Keratinocyte (primary cell): ENCODE data around the gene COIL. TPM values are rescaled to one million over a fixed set of nuclear protein-coding genes. Genes with fewer than 3 reads are reported as not detected.

Experiments used
- DNase-seq: peaks from one replicate; pipeline ENCODE4 v3.0.0-alpha.2; 2011; ENCODE audit warnings: low read depth, missing footprints, low spot score
- FAIRE-seq: peaks from 2 replicates; lab custom pipeline; 2011; peaks lifted over from hg19 to GRCh38; lab: Jason Lieb, UNC
- H2AFZ ChIP-seq: 2 replicates; pipeline ENCODE4 v1.6.0; 2012; ENCODE audit warnings: low read length, control low read depth, inconsistent platforms; ENCODE audit not compliant: control insufficient read depth
- H3K27ac ChIP-seq: 2 replicates; pipeline ENCODE4 v1.5.1; 2011; ENCODE audit warnings: low read length; ENCODE audit not compliant: control insufficient read depth, insufficient read depth
- H3K27me3 ChIP-seq: 3 replicates; pipeline ENCODE4 v1.6.0; 2011; ENCODE audit warnings: low read length; ENCODE audit not compliant: control insufficient read depth, insufficient read depth; ENCODE audit errors: extremely low read depth
- H3K36me3 ChIP-seq, 2 experiments: 2 replicates in 1 of 2; 3 replicates in 1 of 2; pipeline ENCODE4 v1.5.1; 2011; ENCODE audit warnings: low read length in 2 of 2, mild to moderate bottlenecking in 1 of 2; ENCODE audit not compliant: control insufficient read depth in 2 of 2, insufficient read depth in 2 of 2; ENCODE audit errors: extremely low read depth in 1 of 2
- H3K4me1 ChIP-seq: 3 replicates; pipeline ENCODE4 v1.5.1; 2011; ENCODE audit warnings: low read length; ENCODE audit not compliant: control insufficient read depth, insufficient read depth; ENCODE audit errors: extremely low read depth
- H3K4me2 ChIP-seq: 3 replicates; pipeline ENCODE4 v1.6.0; 2011; ENCODE audit warnings: low read depth, low read length; ENCODE audit not compliant: control insufficient read depth, insufficient read depth; ENCODE audit errors: extremely low read depth
- H3K4me3 ChIP-seq, 3 experiments: fragments of 200-600 bp in 1 of 3; sonication (generic) in 1 of 3; 2 replicates in 2 of 3; 3 replicates in 1 of 3; pipeline ENCODE4 v1.5.1; 2011 to 2016; ENCODE audit warnings: low read length in 3 of 3, mild to moderate bottlenecking in 3 of 3, control low read depth in 2 of 3, inconsistent platforms in 1 of 3, low read depth in 1 of 3, mixed read lengths in 1 of 3, mixed run types in 1 of 3, moderate library complexity in 1 of 3; ENCODE audit not compliant: control insufficient read depth in 2 of 3, insufficient read depth in 2 of 3; ENCODE audit errors: extremely low read depth in 1 of 3
- H3K79me2 ChIP-seq: 2 replicates; pipeline ENCODE4 v1.6.0; 2012; ENCODE audit warnings: low read length; ENCODE audit not compliant: control insufficient read depth, insufficient read depth
- H3K9ac ChIP-seq: 3 replicates; pipeline ENCODE4 v1.6.0; 2011; ENCODE audit warnings: low read length; ENCODE audit not compliant: control insufficient read depth, insufficient read depth; ENCODE audit errors: extremely low read depth
- H3K9me1 ChIP-seq: 3 replicates; pipeline ENCODE4 v1.6.0; 2011; ENCODE audit warnings: low read length; ENCODE audit not compliant: control insufficient read depth, insufficient read depth; ENCODE audit errors: extremely low read depth
- H3K9me3 ChIP-seq: 2 replicates; pipeline ENCODE4 v1.5.1; 2012; ENCODE audit warnings: low read depth, low read length; ENCODE audit not compliant: control insufficient read depth
- H4K20me1 ChIP-seq: 3 replicates; pipeline ENCODE4 v1.6.0; 2011; ENCODE audit warnings: low read length; ENCODE audit not compliant: control insufficient read depth, insufficient read depth; ENCODE audit errors: extremely low read depth
- CTCF ChIP-seq, 3 experiments: IDR thresholded peaks in 1 of 3; conservative IDR thresholded peaks in 1 of 3; optimal IDR thresholded peaks in 1 of 3; 2 replicates in 2 of 3; 3 replicates in 1 of 3; pipeline versions ENCODE3 to v1.5.1; 2011; ENCODE audit warnings: low read length in 3 of 3, mild to moderate bottlenecking in 3 of 3, moderate library complexity in 2 of 3, control low read depth in 1 of 3, inconsistent platforms in 1 of 3; ENCODE audit not compliant: insufficient read depth in 2 of 3; ENCODE audit errors: extremely low read depth in 1 of 3
- EZH2 ChIP-seq: IDR thresholded peaks from one replicate; pipeline ENCODE4 v1.6.1; 2012; ENCODE audit warnings: inconsistent platforms, mild to moderate bottlenecking, low read length, moderate library complexity
- dilution Hi-C: fragments of 300-500 bp; cut with MboI; formaldehyde crosslinking; loops from one replicate; pipeline ENCODE4 v1.7.0; 2020; ENCODE audit warnings: low sequenced_read_pairs; ENCODE audit not compliant: extremely low pct_ligation_motif_present
- polyA plus RNA-seq, 5 experiments: library from polyadenylated mRNA; depleted of rRNA in 3 of 5; stranded (reverse) in 3 of 5; stranded (forward) in 1 of 5; unstranded in 1 of 5; fragments of >200 nt; gene quantifications; 1 replicate in 1 of 5; 2 replicates in 3 of 5; 3 replicates in 1 of 5; pipeline versions ENCODE4 v1.2.1 to v1.2.3, GENCODE V29; 2011 to 2012; ENCODE audit warnings: missing spikeins in 2 of 5, low read depth in 1 of 5, low replicate concordance in 1 of 5

Gene COIL
- polyA plus RNA-seq, 1 donor (not counting 4 experiments of a cell fraction or from before 2014, with no cell fraction given) = 11.6 TPM

GRCh38 chr17:56890390-56890789 lies 70.5 kb downstream of the COIL start:
- dilution Hi-C loops = no loop called here
- peaks cover 48 to 51% of the 10 kb centered on the region in 2 experiments for H3K36me3 ChIP-seq

More at GRCh38 chr17:56890390-56890789, 70.5 kb downstream of the COIL start:
- Histone ChIP-seq H4K20me1 (no peaks in the 10 kb centered on the region), H3K79me2 (no peaks in the 10 kb centered on the region), H3K4me3 (no peak overlapping the region), H3K4me2 (no peak overlapping the region), H3K9ac (no peak overlapping the region), H3K9me3 (peaks cover 13% of the 10 kb centered on the region), H2AFZ (no peak overlapping the region), H3K9me1 (no peaks in the 10 kb centered on the region), H3K4me1 (no peaks in the 10 kb centered on the region), H3K27me3 (no peaks in the 10 kb centered on the region), H3K27ac (no peak overlapping the region)
- TF ChIP-seq EZH2 (no peak), CTCF (optimal IDR thresholded peaks at IDR 0.05 in 1 of 3, IDR thresholded peaks at IDR 0.05 in 1 of 3, conservative IDR thresholded peaks at IDR 0.05 in 1 of 3; ENCODE audit: extremely low read depth in 1 of 3, insufficient read depth in 2 of 3, low read length in 3 of 3) (no peak)
- DNase-seq = no peak
- FAIRE-seq = no peak

Other genes with a start within 250 kb of the COIL start
- gene C17orf67, start 127.1 kb downstream of the COIL start, polyA plus RNA-seq = 0.33 to 0.52 TPM (median 0.46 TPM) in 3 replicates
- 1.6 to 4.7 TPM (median 2.8 TPM) in 3 replicates for gene DGKE, start 126.9 kb downstream of the COIL start, polyA plus RNA-seq
- gene TRIM25, start 47.0 kb downstream of the COIL start, polyA plus RNA-seq = 35.0 to 98.7 TPM (median 60.3 TPM) in 3 replicates
- gene SCPEP1, start 17.1 kb upstream of the COIL start, polyA plus RNA-seq = 33.7 to 43.4 TPM (median 34.4 TPM) in 3 replicates
- 24.1 to 39.5 TPM (median 31.3 TPM) in 3 replicates for gene AKAP1, start 124.2 kb upstream of the COIL start, polyA plus RNA-seq